ENCODE results near the gene SLITRK5.

Gene SLITRK5, protein sequence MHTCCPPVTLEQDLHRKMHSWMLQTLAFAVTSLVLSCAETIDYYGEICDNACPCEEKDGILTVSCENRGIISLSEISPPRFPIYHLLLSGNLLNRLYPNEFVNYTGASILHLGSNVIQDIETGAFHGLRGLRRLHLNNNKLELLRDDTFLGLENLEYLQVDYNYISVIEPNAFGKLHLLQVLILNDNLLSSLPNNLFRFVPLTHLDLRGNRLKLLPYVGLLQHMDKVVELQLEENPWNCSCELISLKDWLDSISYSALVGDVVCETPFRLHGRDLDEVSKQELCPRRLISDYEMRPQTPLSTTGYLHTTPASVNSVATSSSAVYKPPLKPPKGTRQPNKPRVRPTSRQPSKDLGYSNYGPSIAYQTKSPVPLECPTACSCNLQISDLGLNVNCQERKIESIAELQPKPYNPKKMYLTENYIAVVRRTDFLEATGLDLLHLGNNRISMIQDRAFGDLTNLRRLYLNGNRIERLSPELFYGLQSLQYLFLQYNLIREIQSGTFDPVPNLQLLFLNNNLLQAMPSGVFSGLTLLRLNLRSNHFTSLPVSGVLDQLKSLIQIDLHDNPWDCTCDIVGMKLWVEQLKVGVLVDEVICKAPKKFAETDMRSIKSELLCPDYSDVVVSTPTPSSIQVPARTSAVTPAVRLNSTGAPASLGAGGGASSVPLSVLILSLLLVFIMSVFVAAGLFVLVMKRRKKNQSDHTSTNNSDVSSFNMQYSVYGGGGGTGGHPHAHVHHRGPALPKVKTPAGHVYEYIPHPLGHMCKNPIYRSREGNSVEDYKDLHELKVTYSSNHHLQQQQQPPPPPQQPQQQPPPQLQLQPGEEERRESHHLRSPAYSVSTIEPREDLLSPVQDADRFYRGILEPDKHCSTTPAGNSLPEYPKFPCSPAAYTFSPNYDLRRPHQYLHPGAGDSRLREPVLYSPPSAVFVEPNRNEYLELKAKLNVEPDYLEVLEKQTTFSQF

DNA sequence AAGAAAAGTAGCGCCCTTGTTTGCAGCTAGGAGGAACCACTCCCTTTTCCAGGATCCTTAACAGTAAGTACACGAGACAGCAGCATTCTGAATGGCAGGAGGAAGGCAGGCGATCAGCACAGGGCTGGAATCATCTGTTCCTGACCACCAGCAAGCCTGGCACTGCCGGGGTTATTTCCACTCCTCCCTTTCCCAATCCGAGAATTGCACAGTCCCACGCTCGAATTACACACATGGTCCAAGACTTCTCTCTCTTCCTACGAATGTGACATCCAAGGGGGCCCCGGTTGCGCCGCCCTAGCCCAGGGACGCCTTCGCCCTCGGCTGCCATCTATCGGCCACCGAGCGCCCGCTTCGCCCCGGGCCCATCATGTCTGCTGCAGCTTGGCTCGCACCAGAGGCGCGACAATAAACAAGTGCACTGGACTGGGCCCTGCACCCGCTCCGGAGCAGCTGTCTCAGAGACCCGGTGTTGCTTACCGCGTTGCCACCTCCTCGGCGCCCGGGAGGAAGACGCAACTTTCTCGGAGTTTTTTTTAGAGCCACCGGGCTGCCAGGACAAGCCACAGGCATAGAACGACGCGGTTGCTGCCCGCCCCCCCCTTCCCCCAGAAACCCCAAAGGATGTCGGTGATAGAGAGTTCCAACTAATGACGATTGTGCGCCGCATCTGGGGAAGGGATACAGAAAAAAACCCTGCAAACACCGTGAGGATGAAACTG lies at the start of gene SLITRK5:
Gene SLITRK5 (plus strand): TSS at position 341 of the 722 bp plus-strand sequence. CDS start 4,018 bp downstream, outside the sequence.
- peak; percentile 56 for DNase-seq

DNA sequence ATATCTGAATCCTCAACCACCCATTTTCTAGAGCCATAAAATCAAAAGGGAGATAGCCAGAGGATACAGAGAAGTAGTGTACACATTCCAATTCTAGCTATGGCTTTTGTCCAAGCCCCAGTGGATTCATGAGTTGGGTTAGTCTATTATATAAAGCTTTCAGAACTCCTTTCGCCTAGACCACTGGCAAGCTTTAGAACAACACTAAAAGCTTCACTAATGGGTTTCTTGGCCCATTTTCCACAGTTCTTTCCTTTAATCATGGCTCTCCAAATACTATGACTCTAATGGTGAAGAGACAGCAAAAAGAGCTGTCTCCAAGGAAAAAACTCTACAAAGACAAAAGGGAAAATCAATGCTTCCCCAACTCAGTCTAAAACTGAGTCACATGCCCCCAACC lies 48.2 kb upstream of the SLITRK5 start:
- no peak for DNase-seq

DNA sequence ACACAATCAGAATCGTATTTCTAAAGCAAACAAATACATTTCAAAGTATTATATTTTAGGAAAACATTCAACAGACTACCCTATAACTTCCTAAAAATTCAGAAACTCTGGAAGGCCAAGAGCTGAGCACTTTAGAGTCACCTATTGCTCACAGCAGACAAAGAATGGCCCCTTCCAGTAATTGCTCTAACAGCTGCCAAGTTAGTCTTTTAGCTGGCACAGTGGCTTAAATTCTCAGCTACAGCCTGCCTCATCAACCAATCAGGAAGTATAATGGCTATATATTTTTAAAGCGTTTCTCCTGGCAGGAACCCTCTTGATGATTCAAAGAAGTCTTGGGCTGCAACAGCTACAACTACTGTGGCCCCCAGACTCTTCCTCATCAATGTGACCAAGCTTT lies 14.9 kb upstream of the SLITRK5 start:
- DNase-seq = no peak

DNA sequence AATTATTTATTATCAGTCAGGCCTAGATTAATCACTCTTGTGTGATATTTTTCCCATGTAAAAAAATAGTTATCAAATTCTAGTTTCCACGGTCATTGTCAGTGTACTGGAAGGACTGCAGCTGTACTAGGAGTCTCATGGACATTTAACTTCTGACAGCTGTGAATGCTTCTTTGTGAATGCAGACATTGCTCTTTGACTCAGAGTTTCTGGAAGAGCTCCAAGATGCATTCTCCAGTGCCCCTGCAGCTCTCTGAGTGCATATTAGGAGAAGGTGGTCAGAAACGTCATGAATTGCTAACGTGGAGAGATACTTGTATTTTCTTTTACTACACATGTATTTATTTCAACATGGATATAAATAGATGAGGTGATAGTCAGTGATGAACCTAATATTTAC lies 9.7 kb upstream of the SLITRK5 start:
- DNase-seq = no peak

DNA sequence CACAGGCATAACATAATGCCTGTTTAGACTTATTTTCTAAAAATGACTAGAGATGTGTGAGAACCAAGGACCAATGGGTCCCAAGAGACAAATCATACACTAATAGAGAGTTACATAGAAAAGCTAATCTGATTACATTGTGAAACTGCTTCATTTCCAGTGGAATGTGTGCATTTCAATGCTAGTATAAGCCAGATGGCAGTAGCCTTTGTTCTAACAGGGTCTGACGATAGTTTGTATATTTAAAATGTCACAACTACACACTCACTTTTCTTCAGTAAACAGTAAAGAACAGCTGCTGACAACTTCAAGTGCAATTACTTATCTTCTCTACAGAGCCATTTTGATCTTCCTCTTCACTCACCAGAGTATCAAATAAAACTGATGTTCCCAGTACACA lies 4.3 kb upstream of the SLITRK5 start:
- no peak for DNase-seq

DNA sequence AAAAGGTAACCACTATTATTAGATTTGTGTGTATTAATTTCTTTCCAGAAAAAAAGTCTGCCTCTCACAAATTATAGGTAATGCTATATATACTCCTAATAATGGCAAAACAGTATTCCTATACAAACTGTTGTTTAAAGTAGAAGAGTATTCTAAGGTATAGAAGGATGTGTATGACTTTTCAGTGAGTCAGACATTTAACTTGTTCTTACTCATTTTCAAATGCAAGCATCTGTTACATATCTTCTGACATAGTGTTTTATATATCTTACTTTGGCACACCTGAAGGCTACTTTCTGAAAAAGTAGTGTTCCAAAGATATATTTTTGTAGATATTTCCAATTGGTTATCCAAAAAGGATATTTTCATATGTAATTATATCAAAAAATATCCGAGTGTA lies 3.5 kb upstream of the SLITRK5 start:
- no peak for DNase-seq

DNA sequence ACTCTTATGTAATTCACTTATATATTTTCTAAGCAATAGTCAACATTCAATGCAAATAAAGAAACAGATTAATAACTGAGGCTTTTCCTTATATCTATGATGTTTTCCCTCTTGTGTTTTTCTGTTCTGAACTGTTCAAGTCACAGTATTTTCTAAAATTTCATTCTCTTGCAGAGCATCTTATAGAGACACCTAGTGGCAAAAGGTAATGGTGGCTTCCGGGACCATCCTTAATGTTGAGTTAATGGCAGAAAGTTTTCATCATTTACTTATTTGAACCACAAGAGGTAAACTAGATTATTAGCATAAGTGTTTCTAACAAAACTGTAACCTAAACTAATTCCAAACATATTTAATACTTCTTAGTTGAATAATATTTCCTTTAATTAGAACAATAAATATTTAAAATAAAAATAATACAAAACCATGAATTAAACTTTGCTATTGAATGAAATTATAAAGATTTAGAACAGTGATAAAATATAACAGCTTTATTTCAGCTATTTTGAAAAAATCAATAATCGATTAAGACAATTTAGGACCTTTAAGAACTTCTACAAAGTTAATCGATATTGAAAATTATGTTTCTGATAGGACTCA lies 1.7 kb upstream of the SLITRK5 start:
- no peak for DNase-seq

DNA sequence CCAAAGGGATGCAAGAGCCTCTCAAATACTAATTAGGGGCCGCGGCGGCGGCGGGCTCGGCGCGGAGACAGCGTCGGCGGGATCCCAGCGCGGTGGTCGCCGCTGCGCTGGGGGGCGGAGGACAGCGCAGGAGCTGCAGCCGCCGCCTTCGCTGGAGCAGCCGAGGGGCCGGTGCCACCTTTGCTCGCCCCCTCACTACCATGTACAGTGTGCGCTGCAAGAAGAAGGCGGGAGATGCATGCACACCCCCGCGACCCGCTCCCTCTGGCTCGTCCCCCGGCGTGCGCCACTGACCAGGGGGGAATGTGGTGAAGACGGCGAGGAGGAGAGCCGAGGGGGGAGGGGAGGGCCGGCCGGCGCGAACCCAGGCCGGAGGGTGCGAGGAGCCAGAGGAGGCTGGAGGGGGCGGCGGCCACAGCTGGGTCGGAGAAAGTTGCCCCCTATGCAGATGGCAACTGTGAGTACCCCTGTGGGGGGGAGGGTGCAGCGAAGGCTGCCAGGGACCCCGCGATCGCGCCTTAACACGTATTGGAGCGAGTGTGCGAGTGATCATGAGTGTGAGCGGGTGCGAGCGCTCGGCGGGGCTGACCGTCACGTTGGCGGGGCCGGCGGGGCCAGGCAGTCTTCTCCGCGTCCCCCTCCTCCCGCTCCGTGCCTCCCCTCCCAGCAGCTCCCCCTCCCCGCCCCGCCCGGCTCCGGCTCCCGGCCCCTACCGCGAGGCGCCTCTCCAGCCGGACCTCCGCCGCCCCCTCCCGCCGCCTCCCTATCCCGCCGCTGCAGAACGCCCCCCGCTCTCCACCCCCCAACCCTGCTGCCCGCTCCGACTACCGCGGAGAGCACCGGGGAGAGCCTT lies 808 bp downstream of the SLITRK5 start:
- no peak for DNase-seq

DNA sequence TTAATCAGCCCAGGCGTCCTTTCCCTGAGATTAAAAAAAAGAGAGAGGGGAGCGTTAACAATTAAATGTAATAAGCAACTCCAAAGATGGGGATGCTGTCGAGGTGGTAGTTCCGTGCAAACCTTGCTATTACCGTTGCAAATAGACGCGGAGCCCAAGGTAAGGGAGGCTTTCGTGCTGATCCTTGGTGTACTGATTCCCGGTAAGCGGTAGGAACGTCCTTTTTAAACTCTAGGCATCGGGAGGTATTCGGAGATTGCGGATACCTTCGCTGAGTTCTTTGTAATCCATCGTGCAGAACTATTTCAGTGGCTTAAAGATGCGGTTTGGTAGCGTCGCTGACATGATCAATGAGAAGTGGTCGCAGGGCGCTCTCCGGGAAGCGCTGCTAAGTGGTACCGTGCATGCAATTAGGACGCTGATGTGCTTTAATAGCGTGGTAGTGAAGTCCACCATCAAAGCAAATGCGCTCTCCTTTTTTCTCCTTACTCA lies 3.1 kb downstream of the SLITRK5 start:
- DNase-seq = no peak

DNA sequence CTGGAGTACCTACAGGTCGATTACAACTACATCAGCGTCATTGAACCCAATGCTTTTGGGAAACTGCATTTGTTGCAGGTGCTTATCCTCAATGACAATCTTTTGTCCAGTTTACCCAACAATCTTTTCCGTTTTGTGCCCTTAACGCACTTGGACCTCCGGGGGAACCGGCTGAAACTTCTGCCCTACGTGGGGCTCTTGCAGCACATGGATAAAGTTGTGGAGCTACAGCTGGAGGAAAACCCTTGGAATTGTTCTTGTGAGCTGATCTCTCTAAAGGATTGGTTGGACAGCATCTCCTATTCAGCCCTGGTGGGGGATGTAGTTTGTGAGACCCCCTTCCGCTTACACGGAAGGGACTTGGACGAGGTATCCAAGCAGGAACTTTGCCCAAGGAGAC lies 4.7 kb downstream of the SLITRK5 start:
- no peak for DNase-seq

DNA sequence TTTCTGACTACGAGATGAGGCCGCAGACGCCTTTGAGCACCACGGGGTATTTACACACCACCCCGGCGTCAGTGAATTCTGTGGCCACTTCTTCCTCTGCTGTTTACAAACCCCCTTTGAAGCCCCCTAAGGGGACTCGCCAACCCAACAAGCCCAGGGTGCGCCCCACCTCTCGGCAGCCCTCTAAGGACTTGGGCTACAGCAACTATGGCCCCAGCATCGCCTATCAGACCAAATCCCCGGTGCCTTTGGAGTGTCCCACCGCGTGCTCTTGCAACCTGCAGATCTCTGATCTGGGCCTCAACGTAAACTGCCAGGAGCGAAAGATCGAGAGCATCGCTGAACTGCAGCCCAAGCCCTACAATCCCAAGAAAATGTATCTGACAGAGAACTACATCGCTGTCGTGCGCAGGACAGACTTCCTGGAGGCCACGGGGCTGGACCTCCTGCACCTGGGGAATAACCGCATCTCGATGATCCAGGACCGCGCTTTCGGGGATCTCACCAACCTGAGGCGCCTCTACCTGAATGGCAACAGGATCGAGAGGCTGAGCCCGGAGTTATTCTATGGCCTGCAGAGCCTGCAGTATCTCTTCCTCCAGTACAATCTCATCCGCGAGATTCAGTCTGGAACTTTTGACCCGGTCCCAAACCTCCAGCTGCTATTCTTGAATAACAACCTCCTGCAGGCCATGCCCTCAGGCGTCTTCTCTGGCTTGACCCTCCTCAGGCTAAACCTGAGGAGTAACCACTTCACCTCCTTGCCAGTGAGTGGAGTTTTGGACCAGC lies 5.3 kb downstream of the SLITRK5 start:
- no peak for DNase-seq

DNA sequence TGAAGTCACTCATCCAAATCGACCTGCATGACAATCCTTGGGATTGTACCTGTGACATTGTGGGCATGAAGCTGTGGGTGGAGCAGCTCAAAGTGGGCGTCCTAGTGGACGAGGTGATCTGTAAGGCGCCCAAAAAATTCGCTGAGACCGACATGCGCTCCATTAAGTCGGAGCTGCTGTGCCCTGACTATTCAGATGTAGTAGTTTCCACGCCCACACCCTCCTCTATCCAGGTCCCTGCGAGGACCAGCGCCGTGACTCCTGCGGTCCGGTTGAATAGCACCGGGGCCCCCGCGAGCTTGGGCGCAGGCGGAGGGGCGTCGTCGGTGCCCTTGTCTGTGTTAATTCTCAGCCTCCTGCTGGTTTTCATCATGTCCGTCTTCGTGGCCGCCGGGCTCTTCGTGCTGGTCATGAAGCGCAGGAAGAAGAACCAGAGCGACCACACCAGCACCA lies 5.9 kb downstream of the SLITRK5 start:
- no peak for DNase-seq

DNA sequence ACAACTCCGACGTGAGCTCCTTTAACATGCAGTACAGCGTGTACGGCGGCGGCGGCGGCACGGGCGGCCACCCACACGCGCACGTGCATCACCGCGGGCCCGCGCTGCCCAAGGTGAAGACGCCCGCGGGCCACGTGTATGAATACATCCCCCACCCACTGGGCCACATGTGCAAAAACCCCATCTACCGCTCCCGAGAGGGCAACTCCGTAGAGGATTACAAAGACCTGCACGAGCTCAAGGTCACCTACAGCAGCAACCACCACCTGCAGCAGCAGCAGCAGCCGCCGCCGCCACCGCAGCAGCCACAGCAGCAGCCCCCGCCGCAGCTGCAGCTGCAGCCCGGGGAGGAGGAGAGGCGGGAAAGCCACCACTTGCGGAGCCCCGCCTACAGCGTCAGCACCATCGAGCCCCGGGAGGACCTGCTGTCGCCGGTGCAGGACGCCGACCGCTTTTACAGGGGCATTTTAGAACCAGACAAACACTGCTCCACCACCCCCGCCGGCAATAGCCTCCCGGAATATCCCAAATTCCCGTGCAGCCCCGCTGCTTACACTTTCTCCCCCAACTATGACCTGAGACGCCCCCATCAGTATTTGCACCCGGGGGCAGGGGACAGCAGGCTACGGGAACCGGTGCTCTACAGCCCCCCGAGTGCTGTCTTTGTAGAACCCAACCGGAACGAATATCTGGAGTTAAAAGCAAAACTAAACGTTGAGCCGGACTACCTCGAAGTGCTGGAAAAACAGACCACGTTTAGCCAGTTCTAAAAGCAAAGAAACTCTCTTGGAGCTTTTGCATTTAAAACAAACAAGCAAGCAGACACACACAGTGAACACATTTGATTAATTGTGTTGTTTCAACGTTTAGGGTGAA lies 6.6 kb downstream of the SLITRK5 start:
- DNase-seq = peak; percentile 10

DNA sequence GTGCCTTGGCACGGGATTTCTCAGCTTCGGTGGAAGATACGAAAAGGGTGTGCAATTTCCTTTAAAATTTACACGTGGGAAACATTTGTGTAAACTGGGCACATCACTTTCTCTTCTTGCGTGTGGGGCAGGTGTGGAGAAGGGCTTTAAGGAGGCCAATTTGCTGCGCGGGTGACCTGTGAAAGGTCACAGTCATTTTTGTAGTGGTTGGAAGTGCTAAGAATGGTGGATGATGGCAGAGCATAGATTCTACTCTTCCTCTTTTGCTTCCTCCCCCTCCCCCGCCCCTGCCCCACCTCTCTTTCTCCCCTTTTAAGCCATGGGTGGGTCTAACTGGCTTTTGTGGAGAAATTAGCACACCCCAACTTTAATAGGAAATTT lies 7.2 kb downstream of the SLITRK5 start:
- no peak for DNase-seq

DNA sequence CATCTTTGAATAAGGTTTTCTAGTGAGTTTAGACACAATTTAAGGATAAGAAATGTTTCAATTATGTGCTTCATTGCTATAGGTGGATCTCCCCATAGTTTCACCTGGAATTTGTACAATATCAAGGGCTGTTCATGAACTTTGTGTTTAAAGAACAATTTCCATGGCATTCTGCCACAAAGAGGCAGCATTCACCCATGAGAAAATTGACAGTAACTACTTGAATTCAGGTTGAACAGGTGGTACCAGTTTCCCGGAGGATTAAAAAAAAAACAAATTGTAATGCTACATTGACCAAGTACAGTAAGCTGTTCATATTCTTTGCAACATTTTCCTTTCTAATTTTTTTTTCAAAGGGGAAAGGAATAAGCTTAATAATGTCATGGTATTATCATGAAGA lies 9.1 kb downstream of the SLITRK5 start:
- DNase-seq = peak; percentile 84

DNA sequence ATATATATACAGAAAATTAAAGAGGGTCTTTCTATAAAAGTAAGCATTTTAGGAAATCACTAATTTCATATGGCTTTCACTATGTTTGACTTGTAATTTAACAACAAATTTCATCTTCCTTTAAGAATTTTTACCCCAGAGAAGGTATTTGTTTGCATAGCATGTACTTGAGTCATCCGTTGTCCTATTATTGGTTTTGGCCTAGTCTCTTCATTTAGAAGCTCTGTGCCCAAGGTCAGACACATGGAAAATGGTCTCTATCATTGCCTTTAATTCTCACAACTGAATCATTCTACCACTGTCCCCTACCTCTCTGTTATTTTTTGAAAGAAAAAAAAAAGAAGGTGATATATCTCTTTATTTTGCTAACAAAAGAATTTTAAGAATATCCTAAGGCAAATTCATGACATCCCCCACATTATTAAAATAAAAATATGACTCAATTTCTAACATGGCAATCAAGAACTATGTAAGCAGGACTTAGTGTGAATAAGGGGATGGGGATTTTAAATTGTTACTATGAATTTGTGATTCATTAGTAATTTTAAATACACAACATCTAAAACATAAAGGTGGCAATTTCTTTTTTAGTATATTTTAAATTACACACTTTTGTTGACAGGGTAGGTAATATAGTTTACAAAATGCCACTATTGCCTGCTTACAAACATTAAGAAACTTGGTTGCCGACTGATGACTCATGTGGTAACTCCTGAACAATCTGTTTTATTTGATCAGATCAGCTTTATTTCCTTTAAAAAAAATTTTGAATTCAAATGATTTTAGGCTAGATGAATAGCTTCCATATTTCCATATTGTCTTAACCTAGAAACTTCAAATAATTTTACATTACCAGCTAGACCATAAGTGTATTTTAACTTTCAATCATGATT lies 13.9 kb downstream of the SLITRK5 start:
- DNase-seq = no peak

DNA sequence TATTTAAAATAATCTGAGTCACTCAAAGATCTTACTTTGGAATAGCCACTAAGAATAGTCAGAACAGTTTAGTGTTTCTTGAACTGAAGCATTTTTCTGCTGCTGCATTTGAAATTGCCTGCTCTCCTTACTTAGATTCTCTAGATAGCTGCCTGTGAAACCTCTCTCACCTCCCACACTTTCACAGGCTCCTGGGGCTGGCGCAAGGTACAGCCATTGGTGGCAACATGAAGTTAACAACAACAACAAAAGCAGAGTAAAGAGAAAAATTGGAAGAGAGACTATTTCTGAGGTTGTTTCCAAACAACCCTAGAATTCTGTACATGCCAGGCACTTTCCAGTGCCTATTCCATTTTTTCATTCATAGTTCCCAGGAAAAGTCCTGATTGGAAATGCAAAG lies 25.3 kb downstream of the SLITRK5 start:
- DNase-seq = no peak

DNA sequence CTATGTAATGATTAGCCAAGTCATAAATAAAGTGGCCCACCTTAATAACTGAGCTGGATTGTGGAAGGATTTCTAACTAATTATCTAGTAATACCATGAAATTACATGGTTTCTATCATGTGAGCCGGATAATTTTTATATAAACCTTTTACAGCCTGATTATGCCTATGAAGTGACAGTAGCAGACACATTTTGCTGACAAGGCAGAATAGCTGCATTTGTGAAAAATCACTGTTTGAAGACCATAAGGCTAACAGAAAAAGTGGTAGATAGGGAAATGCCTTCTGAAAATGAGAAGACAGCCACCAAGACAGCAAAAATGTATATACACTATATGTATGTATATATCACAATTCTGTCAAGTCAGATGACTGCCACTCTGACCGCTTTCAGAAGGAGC lies 27.1 kb downstream of the SLITRK5 start:
- no peak for DNase-seq

DNA sequence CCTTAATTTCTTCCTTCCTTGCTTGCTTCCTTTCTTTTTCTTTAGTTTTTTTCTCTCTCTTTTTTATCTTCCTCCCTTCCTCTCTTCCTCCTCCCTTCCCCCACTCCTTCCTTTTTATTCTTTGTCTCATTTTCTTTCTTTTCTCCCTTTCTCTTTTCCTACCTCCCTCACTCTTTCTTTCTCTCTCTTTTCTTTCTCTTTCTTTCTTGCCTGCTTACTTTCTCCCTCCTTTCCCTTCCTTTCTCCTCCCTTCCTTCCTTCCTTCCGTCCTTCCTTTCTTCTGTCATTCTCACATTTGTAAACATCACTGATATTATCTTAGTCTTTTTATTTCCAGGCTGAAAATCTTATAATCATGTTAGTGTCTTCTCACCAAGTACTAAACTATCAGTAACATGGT lies 38.8 kb downstream of the SLITRK5 start:
- DNase-seq = no peak

Data from NCI-H1048 (cell line).